Measurements from ENCODE around the gene ZIM2.
"Not testable (repeated sequence)": the region's sequence is repeated elsewhere in the genome, so short reads cannot be mapped to it uniquely, and the experiment has no call there.

ZIM2 gene
- total RNA-seq = 0 reads per million in 4 experiments

GRCh38 chr19:56840451-56841192 is at the start of gene ZIM2, which contains the start of gene PEG3:
TSS of gene ZIM2 (minus strand) at chr19:56840726. CDS start at chr19:56824277, 16,449 bp downstream.
TSS of gene PEG3 (minus strand) at chr19:56840726. CDS start at chr19:56824655, 16,071 bp downstream.
- DNase-seq = no peak

- DNase-seq = no peak
These were observed 44.9 kb upstream of the ZIM2 start for GRCh38 chr19:56885173-56885985.

- no peak for DNase-seq
These were observed 43.9 kb upstream of the ZIM2 start for GRCh38 chr19:56884441-56884840.

GRCh38 chr19:56880592-56881190 is 40.2 kb upstream of the ZIM2 start:
- DNase-seq = no peak

GRCh38 chr19:56877069-56877715 is 36.7 kb upstream of the ZIM2 start:
- no peak for DNase-seq

GRCh38 chr19:56875717-56876116 is 35.2 kb upstream of the ZIM2 start:
- no peak for DNase-seq

GRCh38 chr19:56874530-56874929 is 34.0 kb upstream of the ZIM2 start:
- DNase-seq = no peak

- DNase-seq = no peak
These were observed 33.0 kb upstream of the ZIM2 start for GRCh38 chr19:56873493-56873892.

- no peak for DNase-seq
These were observed 29.4 kb upstream of the ZIM2 start for GRCh38 chr19:56869886-56870285.

- no peak for DNase-seq
These were observed 27.9 kb upstream of the ZIM2 start for GRCh38 chr19:56868446-56868845.

GRCh38 chr19:56866538-56866937 is 26.0 kb upstream of the ZIM2 start:
- DNase-seq = no peak

- no peak for DNase-seq
These were observed 24.1 kb upstream of the ZIM2 start for GRCh38 chr19:56864443-56865125.

GRCh38 chr19:56862741-56863140 is 22.2 kb upstream of the ZIM2 start:
- no peak for DNase-seq

GRCh38 chr19:56860409-56860808 is 19.9 kb upstream of the ZIM2 start:
- not testable (repeated sequence) for DNase-seq

- no peak for DNase-seq
These were observed 17.5 kb upstream of the ZIM2 start for GRCh38 chr19:56858026-56858425.

GRCh38 chr19:56856822-56857221 is 16.3 kb upstream of the ZIM2 start:
- no peak for DNase-seq

GRCh38 chr19:56852361-56852760 is 11.8 kb upstream of the ZIM2 start:
- not testable (repeated sequence) for DNase-seq

GRCh38 chr19:56848166-56848565 is 7.6 kb upstream of the ZIM2 start:
- DNase-seq = no peak

- no peak for DNase-seq
These were observed 1.9 kb upstream of the ZIM2 start for GRCh38 chr19:56842412-56842811.

- no peak for DNase-seq
These were observed 642 bp upstream of the ZIM2 start for GRCh38 chr19:56841193-56841543.

GRCh38 chr19:56839652-56840450 is 675 bp downstream of the ZIM2 start:
- no peak for DNase-seq

Data from effector CD8-positive, alpha-beta T cell (primary cell).